GM21737 (cell line): ENCODE results near the gene ARVCF.

ENCODE experiments used
- ATAC-seq: cut with Tn5 transposase; IDR thresholded peaks from one replicate; pipeline ENCODE4 v1.9.1; 2021; ENCODE audit warnings: mild to moderate bottlenecking, moderate library complexity; ENCODE audit not compliant: unreplicated experiment

ARVCF gene

DNA sequence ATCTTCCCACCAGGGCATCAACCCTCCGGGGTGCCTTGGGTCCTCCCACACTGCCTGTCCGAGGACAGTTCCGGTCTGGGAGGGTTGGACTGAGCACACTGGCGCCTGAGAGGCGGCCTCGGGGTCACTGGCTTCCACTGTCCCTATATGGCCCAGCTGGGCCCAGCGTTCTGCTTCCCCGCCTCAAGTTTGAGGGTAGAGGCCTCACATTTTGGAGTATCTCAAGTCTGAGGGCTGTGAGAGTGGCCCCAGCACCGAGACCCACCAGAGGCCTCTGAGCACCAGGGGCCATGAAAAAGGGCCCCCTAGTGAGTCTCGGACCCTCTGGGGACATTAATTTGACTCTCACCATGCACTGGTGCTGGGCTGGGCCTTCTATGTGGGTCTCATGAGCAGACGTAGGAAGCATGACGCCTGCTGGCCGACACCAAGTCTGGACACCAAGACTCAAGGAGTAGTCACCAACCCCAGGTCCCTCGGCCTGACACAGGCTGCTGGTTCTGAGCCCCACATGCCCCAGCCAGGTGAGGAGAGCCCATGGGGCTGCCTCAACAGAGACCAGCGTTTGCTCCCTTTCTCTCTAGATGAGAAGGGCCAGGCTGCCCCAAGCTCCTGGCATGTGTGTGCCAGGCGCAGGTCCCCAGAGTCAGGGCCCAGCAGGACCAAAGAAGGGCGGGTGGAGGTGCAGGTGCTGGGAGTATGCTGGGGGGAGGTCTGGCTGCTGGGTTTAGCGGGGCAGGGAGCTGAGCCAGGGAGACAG, 27.5 kb downstream of the ARVCF start:
- ATAC-seq = no peak

GRCh38 chr22:19988331-19988808, 28.3 kb downstream of the ARVCF start:
- no peak for ATAC-seq

DNA sequence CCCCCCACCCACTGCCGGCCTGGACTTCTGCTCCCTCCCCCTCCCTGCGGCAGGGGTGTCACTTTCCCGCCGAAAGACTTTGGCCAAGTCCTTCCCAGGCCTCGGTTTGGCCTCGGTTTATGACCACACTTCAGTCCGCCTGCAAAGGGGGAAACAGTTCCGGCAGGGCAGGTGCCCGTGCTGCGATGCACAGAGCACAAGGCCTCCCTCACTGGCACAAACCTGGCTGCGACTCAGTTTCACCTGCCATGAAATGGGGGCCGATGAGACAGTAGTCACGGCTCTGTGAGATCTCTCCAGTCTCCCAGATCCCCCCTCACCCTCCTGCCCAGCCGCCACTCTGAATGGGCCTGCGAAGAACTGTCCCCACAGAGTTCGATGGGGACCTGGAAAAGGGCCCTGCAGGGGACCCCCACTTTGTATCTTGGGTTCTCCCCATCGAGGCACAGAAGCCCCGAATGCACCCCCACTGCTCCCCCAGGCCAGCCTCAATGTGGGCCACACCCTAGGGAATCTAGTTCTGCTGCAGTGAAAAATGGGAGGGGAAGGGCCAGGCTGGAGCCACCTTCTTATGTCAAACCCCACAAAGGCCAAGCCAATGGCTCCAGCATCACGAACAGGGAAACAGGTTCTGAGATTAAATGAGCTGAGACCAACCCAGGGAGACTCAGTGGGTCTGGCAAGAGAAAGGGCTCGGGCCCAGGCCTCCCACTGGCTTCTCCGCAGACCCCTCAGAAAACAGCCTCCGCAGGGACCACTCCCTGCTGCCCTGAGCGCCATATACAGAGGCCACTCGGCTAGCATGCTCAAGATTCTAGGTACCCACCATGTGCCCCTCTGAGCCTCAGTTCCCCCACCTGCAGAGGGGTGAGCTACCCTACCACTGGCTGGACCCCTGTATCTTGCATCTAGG, 29.0 kb downstream of the ARVCF start:
- no peak for ATAC-seq

GRCh38 chr22:19986410-19987341, 29.9 kb downstream of the ARVCF start:
- ATAC-seq = no peak

- no peak for ATAC-seq
These were observed 30.6 kb downstream of the ARVCF start for GRCh38 chr22:19986011-19986409.

DNA sequence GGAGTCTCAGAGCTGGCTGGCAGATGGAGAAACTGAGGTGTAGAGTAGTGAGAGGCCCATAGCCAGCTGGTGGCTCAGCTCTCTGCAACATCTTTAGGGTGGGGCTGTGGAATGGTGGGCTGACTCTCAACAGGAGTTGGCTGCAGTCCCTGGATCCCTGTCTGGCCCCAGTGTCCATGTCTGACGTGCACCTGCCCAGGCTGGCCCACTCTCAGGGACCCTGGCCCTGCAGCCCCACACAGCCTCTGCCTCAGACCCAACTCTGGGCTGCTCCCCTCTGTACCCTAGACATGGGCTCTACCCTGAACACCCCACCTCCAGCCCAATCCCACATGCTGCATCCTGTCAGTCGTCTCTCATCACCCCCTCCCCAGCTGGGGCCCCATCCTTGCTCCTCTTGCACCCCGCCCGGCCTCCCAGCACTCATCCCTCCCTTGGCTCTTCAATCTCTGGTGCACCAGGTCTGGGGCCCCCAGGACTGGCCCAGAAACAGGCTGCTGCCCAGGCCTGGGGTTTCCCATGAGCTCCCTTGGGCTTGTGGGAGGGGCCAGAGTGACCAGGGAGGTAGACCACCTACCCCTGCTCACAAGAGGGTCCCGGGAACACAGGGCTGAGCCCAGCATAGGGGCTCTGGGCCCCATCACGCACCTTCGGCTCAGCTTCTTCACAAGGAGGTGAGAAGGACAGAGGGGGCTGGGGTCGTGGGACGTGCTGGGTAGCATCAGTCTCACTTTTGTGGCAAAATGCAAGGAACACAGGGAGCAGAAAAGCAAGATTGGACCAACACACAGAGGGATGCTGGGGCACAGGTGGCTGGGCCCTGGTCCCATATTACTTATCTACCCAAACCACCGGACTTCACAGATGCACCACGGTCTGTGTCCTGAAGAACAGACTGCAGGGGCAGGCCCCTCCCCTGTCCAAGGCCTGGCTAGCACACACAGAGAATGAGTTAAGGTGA, 31.5 kb downstream of the ARVCF start:
- no peak for ATAC-seq

DNA sequence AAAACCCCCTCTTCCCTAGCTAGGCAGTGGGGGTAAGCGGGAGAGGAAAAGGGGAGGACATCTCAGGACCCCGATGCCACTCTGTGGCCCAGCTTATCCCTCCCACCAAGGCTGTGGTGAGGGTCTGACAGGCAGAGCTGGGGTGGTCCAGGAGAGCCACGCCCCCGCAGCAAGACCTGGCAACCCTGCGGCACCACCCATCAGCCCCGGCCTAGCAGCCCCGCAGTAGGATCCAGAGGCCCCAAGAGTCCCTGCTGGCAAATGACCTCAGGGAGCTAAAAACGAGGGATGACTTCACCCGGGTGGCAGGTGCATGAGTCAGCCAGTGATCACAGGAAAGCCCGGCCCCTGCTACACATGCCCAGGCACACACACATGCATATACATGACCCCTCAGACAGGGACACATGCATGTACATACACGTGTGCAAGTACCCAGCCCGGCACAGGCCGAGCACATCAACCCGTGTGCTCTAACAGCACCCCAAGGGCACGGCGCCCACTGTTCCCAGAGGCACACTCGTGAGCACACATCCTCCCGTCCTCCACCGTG, 32.3 kb downstream of the ARVCF start:
- ATAC-seq = no peak

GRCh38 chr22:19983741-19984140, 32.9 kb downstream of the ARVCF start:
- ATAC-seq = no peak

DNA sequence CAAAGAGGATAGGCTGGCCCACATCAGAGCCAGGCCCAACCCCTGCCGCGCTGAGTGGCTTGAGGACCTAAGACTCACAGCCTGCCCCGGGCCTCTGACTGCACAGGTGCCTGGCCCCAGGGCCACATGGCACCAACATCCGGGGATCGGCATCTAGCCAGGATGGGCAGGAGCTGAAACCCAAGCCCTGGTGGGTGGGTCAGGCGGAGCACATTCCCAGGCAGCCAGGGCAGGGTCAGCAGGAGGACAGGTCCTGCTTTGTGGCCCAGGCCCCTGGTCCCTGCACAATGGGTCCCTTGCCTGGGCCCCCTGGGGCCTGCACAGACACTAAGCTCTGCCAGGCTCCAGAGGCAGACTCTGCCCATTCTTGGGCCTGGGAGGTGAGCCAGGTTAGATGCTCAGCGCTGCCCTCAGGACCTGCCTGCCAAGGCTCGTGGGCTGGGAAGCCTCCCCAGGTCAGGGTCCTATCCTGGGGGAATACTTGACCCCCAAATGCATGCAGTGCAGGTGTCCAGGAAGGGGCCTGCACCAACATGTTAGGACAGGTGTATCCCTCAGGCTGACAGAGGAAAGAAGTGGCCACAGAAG, 33.5 kb downstream of the ARVCF start:
- ATAC-seq = no peak

DNA sequence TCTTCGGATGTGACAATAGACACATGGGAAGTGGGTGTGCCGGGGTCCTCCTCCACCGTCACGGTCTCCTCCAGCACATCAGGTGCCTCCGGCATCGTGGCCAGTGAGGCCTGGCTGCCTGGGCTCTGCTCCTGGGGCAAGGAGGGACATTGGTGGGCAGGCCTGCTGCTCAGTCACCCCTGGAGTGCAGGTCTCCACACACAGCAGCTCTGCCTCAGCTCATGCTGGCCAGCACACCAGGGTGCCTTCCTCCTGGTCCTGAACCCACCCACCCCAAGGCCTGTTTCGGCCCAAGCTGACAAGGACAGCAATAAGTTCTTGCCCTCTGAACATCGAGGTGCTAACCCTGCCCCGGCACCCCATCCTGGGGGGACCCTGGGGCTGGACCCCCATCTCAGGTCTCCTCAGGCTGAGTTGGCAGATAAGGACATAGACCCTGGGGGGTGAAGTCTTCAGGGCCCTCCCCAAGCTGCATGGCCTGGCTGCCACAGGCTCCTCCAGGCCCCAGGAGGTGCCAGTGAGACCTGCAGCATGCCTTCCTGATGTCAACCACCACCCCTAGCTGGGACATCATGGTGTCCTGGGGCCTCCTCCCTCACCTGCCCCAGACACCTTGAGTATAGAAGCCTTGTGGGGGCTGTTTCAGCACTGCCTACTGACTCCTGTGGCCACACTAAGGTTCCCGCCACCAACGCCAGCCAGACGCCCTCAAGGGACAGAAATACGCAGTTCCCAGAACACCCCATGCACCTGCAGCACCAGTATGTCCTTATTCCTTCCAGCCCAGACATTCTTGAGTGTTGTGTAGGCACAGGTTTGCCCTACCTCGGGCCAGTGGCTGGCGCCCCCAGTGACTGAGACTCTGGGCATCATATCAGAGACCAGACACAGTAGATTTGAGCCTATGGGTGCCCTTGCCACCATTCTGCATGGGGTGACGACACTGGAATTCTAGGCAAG, 34.4 kb downstream of the ARVCF start:
- ATAC-seq = no peak

- no peak for ATAC-seq
These were observed 35.3 kb downstream of the ARVCF start for GRCh38 chr22:19981171-19981960.

GRCh38 chr22:19980766-19981165, 35.9 kb downstream of the ARVCF start:
- no peak for ATAC-seq

DNA sequence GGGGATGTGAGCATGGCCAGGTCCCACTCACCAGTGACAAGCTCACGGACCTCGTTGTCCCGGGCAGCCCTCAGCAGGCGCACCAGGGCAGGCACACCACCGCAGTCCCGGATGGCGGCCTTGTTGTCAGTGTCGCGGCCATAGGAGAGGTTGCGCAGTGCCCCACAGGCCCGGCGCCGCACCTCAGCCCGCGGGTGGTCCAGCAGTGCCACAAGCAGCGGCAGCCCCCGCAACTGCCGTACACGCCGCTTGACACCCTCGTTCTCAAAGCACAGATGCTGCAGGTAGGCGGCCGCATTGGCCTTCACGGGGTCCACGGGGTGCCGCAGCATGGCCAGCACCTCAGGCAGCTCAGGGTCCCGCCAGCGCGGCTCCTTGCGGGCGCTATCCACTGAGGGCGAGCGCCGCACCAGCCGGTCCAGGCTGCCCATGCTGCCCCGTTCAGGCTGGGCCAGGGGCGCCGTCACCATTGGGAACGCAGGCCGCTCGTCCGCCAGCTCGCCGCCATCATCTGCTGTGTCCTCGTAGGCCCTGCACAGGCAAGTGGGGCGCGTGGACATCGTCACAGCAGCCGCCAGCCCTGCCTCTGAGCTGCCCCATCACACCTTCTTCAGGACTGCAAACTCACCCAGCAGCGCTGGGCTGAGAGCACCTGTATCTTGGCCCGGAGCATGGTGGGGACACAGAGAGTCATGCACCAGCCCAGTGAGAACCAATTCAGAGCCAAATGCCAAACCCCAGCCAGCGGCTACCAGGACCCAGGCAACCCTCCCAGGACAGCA, 36.7 kb downstream of the ARVCF start:
- no peak for ATAC-seq

- no peak for ATAC-seq
These were observed 37.9 kb downstream of the ARVCF start for GRCh38 chr22:19978748-19979147.

DNA sequence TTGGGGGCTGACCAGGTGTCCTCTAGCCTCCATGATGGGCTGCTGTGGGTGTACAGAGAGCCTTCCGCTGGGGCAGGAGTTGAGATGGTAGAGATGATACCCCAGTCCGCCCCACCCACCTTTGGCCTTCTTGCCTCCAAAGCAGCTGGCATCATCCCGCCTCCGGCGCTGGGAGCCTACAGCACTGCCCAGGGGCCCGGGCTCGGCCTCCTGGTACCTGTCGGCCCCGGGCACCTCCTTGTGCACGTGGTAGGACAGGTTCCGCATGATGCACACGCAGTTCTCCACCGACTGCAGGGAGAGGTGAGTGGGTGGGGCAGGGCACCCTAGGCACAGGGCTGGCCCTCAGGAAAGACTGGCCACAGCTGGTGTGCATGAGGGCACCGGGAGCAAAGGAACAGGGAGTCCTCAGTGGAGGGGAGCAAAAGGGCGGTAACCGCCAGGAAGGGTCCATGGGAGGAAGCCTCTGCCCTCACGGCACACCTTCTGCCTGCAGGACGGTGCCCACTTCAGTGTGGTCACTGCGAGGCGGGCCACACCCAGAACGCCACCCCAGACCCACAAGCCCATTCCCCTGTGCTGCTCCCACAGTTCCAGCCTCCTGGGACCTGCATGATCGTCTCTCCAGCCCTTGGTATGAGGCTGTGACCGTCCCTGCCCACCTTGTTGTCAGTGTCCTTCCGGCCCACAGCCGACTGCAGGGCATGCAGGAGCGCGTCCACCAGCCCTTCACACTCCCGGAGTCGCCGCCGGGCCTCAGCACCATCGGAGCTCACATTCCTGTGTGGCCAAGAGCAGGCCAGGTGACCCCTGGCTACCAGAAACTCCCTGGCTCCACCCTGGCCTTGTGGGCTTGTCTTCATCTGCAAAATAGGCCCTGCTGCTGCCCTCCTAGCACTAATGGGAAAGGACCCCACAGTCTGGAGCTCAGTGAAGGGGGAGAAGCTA, 39.1 kb downstream of the ARVCF start:
- ATAC-seq = no peak
